ENCODE measurements around the gene ATXN7L2. TPM values are rescaled to one million over a fixed set of nuclear protein-coding genes. Genes with fewer than 3 reads are reported as not detected.

ATXN7L2 gene
- total RNA-seq, 1 experiment from 2014 or later, result 17.3 TPM

DNA sequence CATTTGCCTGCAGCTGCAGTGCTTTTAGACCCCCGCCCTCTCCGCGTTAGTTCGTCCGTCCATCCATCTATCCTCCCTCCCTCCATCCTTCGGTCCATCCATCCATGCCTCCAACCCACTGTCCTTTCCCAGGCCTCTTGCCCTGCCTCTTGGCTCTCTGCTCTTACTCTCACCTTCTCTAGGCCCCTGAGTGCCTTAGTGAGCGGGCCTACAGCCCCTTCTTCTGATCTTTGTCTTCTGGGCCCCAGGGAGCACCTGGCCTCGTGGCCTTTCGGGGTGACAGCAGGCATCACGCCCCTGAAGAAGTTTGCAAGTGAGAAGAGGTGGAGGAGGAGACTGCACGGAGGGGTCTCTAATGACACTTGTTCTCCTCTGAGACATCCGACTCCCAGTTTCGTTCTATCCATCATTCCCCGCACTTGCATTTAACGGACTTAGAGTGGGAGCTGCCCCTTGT lies 842 bp downstream of the ATXN7L2 start:
- TF ChIP-seq, protein P1, sequence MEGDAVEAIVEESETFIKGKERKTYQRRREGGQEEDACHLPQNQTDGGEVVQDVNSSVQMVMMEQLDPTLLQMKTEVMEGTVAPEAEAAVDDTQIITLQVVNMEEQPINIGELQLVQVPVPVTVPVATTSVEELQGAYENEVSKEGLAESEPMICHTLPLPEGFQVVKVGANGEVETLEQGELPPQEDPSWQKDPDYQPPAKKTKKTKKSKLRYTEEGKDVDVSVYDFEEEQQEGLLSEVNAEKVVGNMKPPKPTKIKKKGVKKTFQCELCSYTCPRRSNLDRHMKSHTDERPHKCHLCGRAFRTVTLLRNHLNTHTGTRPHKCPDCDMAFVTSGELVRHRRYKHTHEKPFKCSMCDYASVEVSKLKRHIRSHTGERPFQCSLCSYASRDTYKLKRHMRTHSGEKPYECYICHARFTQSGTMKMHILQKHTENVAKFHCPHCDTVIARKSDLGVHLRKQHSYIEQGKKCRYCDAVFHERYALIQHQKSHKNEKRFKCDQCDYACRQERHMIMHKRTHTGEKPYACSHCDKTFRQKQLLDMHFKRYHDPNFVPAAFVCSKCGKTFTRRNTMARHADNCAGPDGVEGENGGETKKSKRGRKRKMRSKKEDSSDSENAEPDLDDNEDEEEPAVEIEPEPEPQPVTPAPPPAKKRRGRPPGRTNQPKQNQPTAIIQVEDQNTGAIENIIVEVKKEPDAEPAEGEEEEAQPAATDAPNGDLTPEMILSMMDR (conservative IDR thresholded peaks at IDR 0.05), result no peak
- Histone ChIP-seq H3K9ac (ENCODE audit: extremely low read depth, insufficient read length, low read length) (peak overlapping the region; percentile 13), H3K14ac (ENCODE audit: insufficient read depth, low read length) (no peak overlapping the region), H4K8ac (replicated peaks; ENCODE audit: insufficient read length, low read depth, low read length) (no peak overlapping the region), H2AFZ (ENCODE audit: low read length) (no peak overlapping the region), H3K9me3 (ENCODE audit: control insufficient read depth, low read depth, low read length) (no peaks in the 10 kb centered on the region), H3K4ac (ENCODE audit: low read depth, low read length) (no peak overlapping the region), H3K23ac (ENCODE audit: insufficient read length, low read depth, low read length) (no peak overlapping the region), H3K27me3 (ENCODE audit: insufficient read depth, low read length) (no peaks in the 10 kb centered on the region), H3K18ac (ENCODE audit: insufficient read length, low read depth, low read length) (no peak overlapping the region), H3K23me2 (ENCODE audit: insufficient read length, low read depth, low read length, poor library complexity, severe bottlenecking) (peaks cover 15% of the 10 kb centered on the region), H2BK15ac (ENCODE audit: low read depth, low read length) (no peak overlapping the region), H3K56ac (ENCODE audit: insufficient read length, low read depth, low read length) (no peak overlapping the region), H3K79me2 (ENCODE audit: insufficient read depth, low read length) (no peaks in the 10 kb centered on the region), H3K27ac (ENCODE audit: insufficient read length, low read depth, low read length) (no peak overlapping the region), H2BK120ac (ENCODE audit: low read depth, low read length, poor library complexity, severe bottlenecking) (no peak overlapping the region), H3K79me1 (ENCODE audit: insufficient read depth, low read depth, low read length, poor library complexity, severe bottlenecking) (no peaks in the 10 kb centered on the region), H3K4me2 (ENCODE audit: insufficient read depth, insufficient read length, low read length) (peak overlapping the region; percentile 97), H2BK5ac (ENCODE audit: insufficient read length, low read length) (no peak overlapping the region), H4K91ac (ENCODE audit: insufficient read length, low read depth, low read length) (no peak overlapping the region), H4K5ac (ENCODE audit: insufficient read length, low read depth, low read length) (no peak overlapping the region), H2BK20ac (ENCODE audit: low read depth, low read length, poor library complexity, severe bottlenecking) (no peak overlapping the region), H2BK12ac (ENCODE audit: insufficient read length, low read depth, low read length) (no peak overlapping the region), H4K20me1 (ENCODE audit: control insufficient read depth, insufficient read depth, insufficient read length) (no peaks in the 10 kb centered on the region), H3K4me1 (ENCODE audit: insufficient read depth, low read length) (peaks cover 2% of the 10 kb centered on the region; the same call in 1 of the 2 replicates), H3T11ph (ENCODE audit: low read length) (no peak overlapping the region), H2AK5ac (ENCODE audit: insufficient read length, low read length) (no peak overlapping the region)
- Mint-ChIP-seq H3K36me3 (ENCODE audit: insufficient read depth in 1 of 3, low read depth in 3 of 3) (peaks cover 5 to 35% (median 11%) of the 10 kb centered on the region in 3 experiments; a peak in 6 of 7 replicates), H3K4me3 (peak overlapping the region; percentile 86 to 91), H3K4me1 (peaks cover 19 to 30% of the 10 kb centered on the region in 2 experiments), H3K27ac (peak overlapping the region in 2 of 3 experiments; percentile 7 to 38; a peak in 3 of 7 replicates), H3K9me3 (no peaks in the 10 kb centered on the region; a peak in 1 of 5 replicates), H3K27me3 (ENCODE audit: low read depth) (peaks cover 20% of the 10 kb centered on the region)
- no CpG with 5 or more reads among the region's 15 CpGs for WGBS (ENCODE audit: extremely low coverage, insufficient read length, low lambda C conversion rate)
- peak; percentile 66 for DNase-seq

Measured in H9 (cell line).